Measurements from ENCODE around the gene DRG2. TPM values are rescaled to one million over a fixed set of nuclear protein-coding genes. Genes with fewer than 3 reads are reported as not detected.

The DRG2 gene
- total RNA-seq, 6 donors from 2014 or later = 28.7 to 40.9 (median 33.5) TPM

DNA sequence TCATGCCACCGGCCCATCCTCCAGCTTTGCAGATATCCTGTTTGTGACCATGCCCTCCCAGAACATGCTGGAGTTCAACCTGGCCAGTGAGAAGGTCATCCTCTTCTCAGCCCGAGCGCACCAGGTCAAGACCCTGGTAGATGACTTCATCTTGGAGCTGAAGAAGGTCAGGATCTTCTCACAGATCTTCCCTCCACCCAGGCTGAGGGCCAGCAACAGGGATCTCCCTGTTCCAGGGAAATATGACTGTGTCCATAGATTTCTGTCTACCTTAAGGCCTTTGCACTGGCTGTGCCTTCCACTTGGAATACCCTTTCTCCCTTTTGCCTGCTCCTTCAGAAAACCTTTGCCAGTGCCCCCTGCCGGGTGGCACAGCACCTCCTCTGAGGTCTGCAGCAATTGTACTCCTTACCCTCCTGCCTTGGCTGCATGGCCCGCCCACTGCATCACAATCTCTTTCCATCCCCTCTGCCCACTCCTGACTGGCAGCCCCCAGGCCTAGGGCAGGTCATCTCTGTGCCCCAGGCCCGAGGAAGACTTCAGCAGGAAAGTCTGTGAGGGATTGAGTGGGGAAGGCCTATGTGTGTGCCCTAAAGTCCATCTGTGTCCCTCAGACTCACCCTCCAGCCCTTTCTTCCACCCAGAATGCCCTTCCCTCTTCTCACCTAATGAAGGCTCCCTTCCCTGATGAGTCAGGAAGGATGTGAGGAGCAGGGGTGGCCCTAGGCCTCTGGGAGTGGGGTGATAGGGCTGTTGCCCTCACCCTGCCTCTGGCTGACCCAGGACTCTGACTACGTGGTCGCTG, 68.6 kb downstream of the DRG2 start:
- H3K4me1 ChIP-seq = peaks cover 14 to 35% (median 26%) of the 10 kb centered on the region in 4 donors
- H3K9me3 ChIP-seq = no peaks in the 10 kb centered on the region
- no peaks in the 10 kb centered on the region for H3K27me3 ChIP-seq
- no peak for TF ChIP-seq EP300 (IDR thresholded peaks at IDR 0.05)
- no peak for TF ChIP-seq POLR2A (IDR thresholded peaks at IDR 0.05)
- TF ChIP-seq POLR2AphosphoS5 (IDR thresholded peaks at IDR 0.05) = no peak
- TF ChIP-seq, protein P1, sequence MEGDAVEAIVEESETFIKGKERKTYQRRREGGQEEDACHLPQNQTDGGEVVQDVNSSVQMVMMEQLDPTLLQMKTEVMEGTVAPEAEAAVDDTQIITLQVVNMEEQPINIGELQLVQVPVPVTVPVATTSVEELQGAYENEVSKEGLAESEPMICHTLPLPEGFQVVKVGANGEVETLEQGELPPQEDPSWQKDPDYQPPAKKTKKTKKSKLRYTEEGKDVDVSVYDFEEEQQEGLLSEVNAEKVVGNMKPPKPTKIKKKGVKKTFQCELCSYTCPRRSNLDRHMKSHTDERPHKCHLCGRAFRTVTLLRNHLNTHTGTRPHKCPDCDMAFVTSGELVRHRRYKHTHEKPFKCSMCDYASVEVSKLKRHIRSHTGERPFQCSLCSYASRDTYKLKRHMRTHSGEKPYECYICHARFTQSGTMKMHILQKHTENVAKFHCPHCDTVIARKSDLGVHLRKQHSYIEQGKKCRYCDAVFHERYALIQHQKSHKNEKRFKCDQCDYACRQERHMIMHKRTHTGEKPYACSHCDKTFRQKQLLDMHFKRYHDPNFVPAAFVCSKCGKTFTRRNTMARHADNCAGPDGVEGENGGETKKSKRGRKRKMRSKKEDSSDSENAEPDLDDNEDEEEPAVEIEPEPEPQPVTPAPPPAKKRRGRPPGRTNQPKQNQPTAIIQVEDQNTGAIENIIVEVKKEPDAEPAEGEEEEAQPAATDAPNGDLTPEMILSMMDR (IDR thresholded peaks at IDR 0.05) = no peak
- H3K27ac ChIP-seq = peak overlapping the region in 1 of 4 donors; percentile 62
- no peak overlapping the region for H3K4me3 ChIP-seq
- ATAC-seq (ENCODE audit: low FRiP score in 2 of 2) (no peak), DNase-seq (no peak)
- WGBS, 2 donors = 75 to 85% methylated on average over 3 to 8 of the region's 8 CpGs
- no peaks in the 10 kb centered on the region for H3K36me3 ChIP-seq

DNA sequence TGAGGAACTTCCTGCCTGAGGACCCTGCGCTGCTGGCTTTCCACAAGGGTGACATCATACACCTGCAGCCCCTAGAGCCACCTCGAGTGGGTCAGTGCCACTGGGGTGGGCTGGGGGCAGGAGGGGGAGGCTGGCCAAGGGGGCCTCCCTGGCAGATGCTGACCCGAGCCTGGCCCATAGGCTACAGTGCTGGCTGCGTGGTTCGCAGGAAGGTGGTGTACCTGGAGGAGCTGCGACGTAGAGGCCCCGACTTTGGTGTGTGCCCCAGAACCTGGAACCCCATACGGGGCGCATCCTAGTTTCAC, 69.2 kb downstream of the DRG2 start:
- no peak for DNase-seq
- WGBS, 2 donors = 94% methylated on average over 9 of the region's 10 CpGs; no CpG with 5 or more reads in 1 of the 2 donors
- Histone ChIP-seq H3K4me1 (peaks cover 14 to 33% (median 26%) of the 10 kb centered on the region in 4 donors), H3K27ac (peak overlapping the region in 1 of 4 donors; percentile 62), H3K27me3 (no peaks in the 10 kb centered on the region), H3K36me3 (no peaks in the 10 kb centered on the region), H3K9me3 (no peaks in the 10 kb centered on the region), H3K4me3 (no peak overlapping the region)
- TF ChIP-seq POLR2AphosphoS5 (IDR thresholded peaks at IDR 0.05) (no peak), POLR2A (IDR thresholded peaks at IDR 0.05) (no peak), EP300 (IDR thresholded peaks at IDR 0.05) (no peak)
- TF ChIP-seq, protein P1 (IDR thresholded peaks at IDR 0.05) = no peak
- no peak for ATAC-seq (ENCODE audit: low FRiP score in 2 of 2)

Other genes with a start within 250 kb of the DRG2 start
- gene TOM1L2, start 115.5 kb upstream of the DRG2 start, total RNA-seq = 100 to 1,000 TPM in 1 of 6 donors, 10 to 100 TPM in 5; 54.2 to 134 (median 72.9) TPM
- gene DRC3, start 115.1 kb upstream of the DRG2 start, total RNA-seq = 10 to 100 TPM in 4 of 6 donors, 1 to 10 TPM in 2; 1.5 to 46.2 (median 11.4) TPM
- gene ATPAF2, start 48.8 kb upstream of the DRG2 start, total RNA-seq = 10 to 100 TPM; 19.2 to 68.1 (median 30.7) TPM
- gene GID4, start 48.5 kb upstream of the DRG2 start, total RNA-seq = 10 to 100 TPM in 3 of 6 donors, 1 to 10 TPM in 3; 6.3 to 17.1 (median 9.8) TPM
- 1 to 10 TPM; 2.0 to 9.4 (median 3.9) TPM for gene MYO15A, start 20.8 kb downstream of the DRG2 start, total RNA-seq
- 100 to 1,000 TPM in 1 of 6 donors, 10 to 100 TPM in 5; 63.9 to 112 (median 94.7) TPM for gene ALKBH5, start 95.9 kb downstream of the DRG2 start, total RNA-seq
- 10 to 100 TPM in 5 of 6 donors, 1 to 10 TPM in 1; 9.8 to 16.4 (median 13.8) TPM for gene LLGL1, start 137.7 kb downstream of the DRG2 start, total RNA-seq
- gene FLII, start 170.8 kb downstream of the DRG2 start, total RNA-seq = 100 to 1,000 TPM; 313 to 552 (median 376) TPM
- gene MIEF2, start 172.7 kb downstream of the DRG2 start, total RNA-seq = 10 to 100 TPM; 17.2 to 79.3 (median 31.8) TPM
- gene TOP3A, start 227.0 kb downstream of the DRG2 start, total RNA-seq = 10 to 100 TPM; 23.4 to 36.3 (median 32.9) TPM
- 10 to 100 TPM; 17.1 to 25.2 (median 21.5) TPM for gene SMCR8, start 227.3 kb downstream of the DRG2 start, total RNA-seq